Measurements from ENCODE around the gene RAB12.

Gene RAB12

DNA sequence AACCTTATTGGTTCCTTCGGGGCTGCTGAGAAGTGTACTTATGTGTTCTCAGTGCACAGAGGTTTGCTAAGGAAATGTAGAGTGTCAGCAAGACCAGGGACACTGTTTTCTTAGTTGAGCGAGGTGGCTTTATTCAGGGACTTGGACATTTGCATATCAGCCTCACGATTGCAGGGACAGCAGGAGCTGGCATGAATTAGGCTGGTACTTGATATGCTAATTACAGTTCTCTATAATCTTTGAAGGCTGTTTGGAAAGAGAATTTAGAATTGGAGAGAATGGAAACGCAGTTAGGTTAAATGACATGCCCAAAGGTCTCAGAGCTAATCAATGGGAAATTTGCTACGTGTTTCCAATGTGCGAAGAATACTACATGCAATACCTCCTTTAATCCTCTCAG lies 77.4 kb downstream of the RAB12 start:
- no peak for DNase-seq

DNA sequence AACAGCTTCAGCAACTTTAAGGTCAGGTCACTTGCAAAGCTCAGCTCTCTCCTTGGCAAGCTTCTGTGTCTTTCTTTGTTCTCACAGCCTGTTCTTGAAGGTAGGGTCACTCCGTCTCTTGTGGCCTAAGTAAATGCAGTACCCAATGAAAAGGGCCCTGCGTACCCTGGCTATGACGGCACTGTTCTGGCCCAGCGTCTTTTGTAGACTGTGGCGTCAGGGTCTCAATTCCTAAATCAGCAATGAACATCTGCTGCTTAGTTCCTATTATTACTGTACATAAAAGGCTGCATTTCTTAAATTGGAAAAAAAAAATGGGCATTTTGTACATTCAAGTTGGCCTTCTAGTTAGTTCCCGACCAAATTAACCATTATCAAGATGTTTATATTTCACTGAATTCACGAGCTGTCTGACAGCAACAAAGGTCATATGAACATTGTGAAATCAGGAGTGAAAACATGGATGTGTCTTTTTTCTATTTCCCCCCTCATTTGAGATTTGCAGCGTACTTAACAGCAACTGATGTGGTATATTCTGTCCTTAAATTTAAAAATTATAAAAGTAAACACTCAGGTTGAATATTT lies 79.1 kb downstream of the RAB12 start:
- no peak for DNase-seq

DNA sequence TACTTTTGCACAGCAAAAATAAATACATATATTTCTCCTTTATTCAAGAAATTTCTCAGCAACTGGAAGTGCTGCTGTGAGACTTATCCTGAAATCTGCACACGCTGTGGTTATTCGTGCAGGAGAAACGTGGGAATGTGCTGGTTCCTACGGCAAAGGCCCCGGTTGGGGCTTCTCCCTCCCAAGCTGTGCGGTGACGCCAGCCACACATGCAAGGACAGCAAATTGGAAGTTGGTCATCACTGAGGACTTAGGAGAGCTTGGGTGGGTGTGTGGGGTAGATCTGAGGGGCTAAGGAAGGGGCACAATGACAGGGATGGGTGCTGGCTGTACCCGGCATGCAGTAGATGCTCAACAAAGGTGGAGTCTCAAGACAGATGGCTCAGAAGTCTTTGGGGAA lies 79.6 kb downstream of the RAB12 start:
- DNase-seq: no peak
